HCT116 (cell line): ENCODE results near the gene KIN. TPM values are rescaled to one million over a fixed set of nuclear protein-coding genes. Genes with fewer than 3 reads are reported as not detected.

Experiments used
- ATAC-seq: fragments of 200-7000 bp; cut with Tn5 transposase; 2 replicates; pipeline ENCODE4 v1.9.1; 2020; ENCODE audit warnings: mild to moderate bottlenecking, moderate library complexity
- BruUV-seq: library from RNA; stranded (reverse); fragments of 400-500 nt; replicated peaks from 2 replicates; lab custom pipeline; 2021; lab: Mats Ljungman, UMichigan
- CTCF ChIA-PET: fragments of 300-600 bp; sonication (Branson Sonifier 250); formaldehyde crosslinking; loops from one replicate; lab custom pipeline; 2021; ENCODE audit warnings: antibody characterized with exemption; lab: Charles Lee
- POLR2A ChIA-PET: fragments of 300-600, 350-600 bp; sonication (Branson Sonifier 250); formaldehyde crosslinking; loops from one replicate; lab custom pipeline; 2021; ENCODE audit warnings: antibody characterized with exemption; lab: Charles Lee
- RAD21 ChIA-PET, 2 experiments: fragments of 300-600 bp; sonication (Branson Sonifier 250); formaldehyde crosslinking; loops; one replicate each; lab custom pipeline; 2023; ENCODE audit warnings: low total read pairs in 2 of 2; ENCODE audit not compliant: uncharacterized antibody in 2 of 2, unreplicated experiment in 2 of 2, low non-redundant PET in 1 of 2; lab: Charles Lee
- DNase-seq: peaks from one replicate; pipeline ENCODE4 v3.0.0-alpha.2; 2010; ENCODE audit warnings: low read depth, low spot score
- H2AFZ ChIP-seq: fragments of 200-600 bp; shearing (Covaris generic), sonication (generic); 2 replicates; pipeline ENCODE4 v1.6.1; 2017; ENCODE audit warnings: low read depth, mixed run types, mixed read lengths, antibody characterized with exemption, low read length; ENCODE audit not compliant: poor library complexity, severe bottlenecking
- H3K27ac ChIP-seq: 2 replicates; pipeline ENCODE4 v1.5.1; 2012; ENCODE audit warnings: low read depth, low read length
- H3K27me3 ChIP-seq: fragments of 200-600 bp; sonication (generic); 2 replicates; pipeline ENCODE4 v1.6.1; 2016; ENCODE audit warnings: mixed run types, low read length, mixed read lengths; ENCODE audit not compliant: insufficient read depth
- H3K36me3 ChIP-seq, 2 experiments: fragments of 200-500 bp in 1 of 2; fragments of 200-600 bp in 1 of 2; sonication (Bioruptor generic) in 1 of 2; sonication (generic) in 1 of 2; 2 replicates each; pipeline versions ENCODE4 v1.5.1 to v1.6.1; 2014 to 2016; ENCODE audit warnings: low read length in 2 of 2, inconsistent platforms in 1 of 2, mixed read lengths in 1 of 2, mixed run types in 1 of 2; ENCODE audit not compliant: insufficient read depth in 2 of 2, control insufficient read depth in 1 of 2
- H3K4me1 ChIP-seq, 2 experiments: fragments of 200-600 bp in 1 of 2; sonication (generic) in 1 of 2; 2 replicates each; pipeline versions ENCODE4 v1.5.1 to v1.6.1; 2012 to 2017; ENCODE audit warnings: low read length in 2 of 2, inconsistent platforms in 1 of 2, mild to moderate bottlenecking in 1 of 2, mixed read lengths in 1 of 2, mixed run types in 1 of 2, moderate library complexity in 1 of 2; ENCODE audit not compliant: insufficient read depth in 2 of 2, control insufficient read depth in 1 of 2
- H3K4me2 ChIP-seq: fragments of 200-600 bp; sonication (generic); 2 replicates; pipeline ENCODE4 v1.6.1; 2017; ENCODE audit warnings: mixed run types, low read length, mixed read lengths
- H3K4me3 ChIP-seq, 2 experiments: fragments of 200-600 bp in 1 of 2; sonication (generic) in 1 of 2; replicated peaks in 1 of 2; 2 replicates each; pipeline ENCODE4 v1.5.1; 2011 to 2016; ENCODE audit warnings: low read length in 2 of 2, control low read depth in 1 of 2, low read depth in 1 of 2, mild to moderate bottlenecking in 1 of 2, mixed read lengths in 1 of 2, mixed run types in 1 of 2
- H3K79me2 ChIP-seq: fragments of 200-600 bp; sonication (generic); 2 replicates; pipeline ENCODE4 v1.6.1; 2017; ENCODE audit warnings: mild to moderate bottlenecking, mixed run types, low read length, moderate library complexity, mixed read lengths; ENCODE audit not compliant: insufficient read depth
- H3K9ac ChIP-seq: fragments of 200-600 bp; sonication (generic); 2 replicates; pipeline ENCODE4 v1.6.1; 2016; ENCODE audit warnings: low read length, mixed read lengths
- H3K9me2 ChIP-seq: fragments of 200-600 bp; sonication (generic), shearing (Covaris generic); 2 replicates; pipeline ENCODE4 v1.6.1; 2017; ENCODE audit warnings: mixed run types, mild to moderate bottlenecking, moderate library complexity; ENCODE audit not compliant: insufficient read depth
- H3K9me3 ChIP-seq, 2 experiments: fragments of 200-500 bp in 1 of 2; fragments of 200-600 bp in 1 of 2; sonication (Bioruptor generic) in 1 of 2; sonication (generic) in 1 of 2; 2 replicates each; pipeline ENCODE4 v1.6.1; 2014 to 2017; ENCODE audit warnings: low read length in 2 of 2, mixed read lengths in 2 of 2, inconsistent platforms in 1 of 2, low read depth in 1 of 2, mild to moderate bottlenecking in 1 of 2, mixed run types in 1 of 2, moderate library complexity in 1 of 2; ENCODE audit not compliant: control insufficient read depth in 1 of 2, insufficient read depth in 1 of 2
- H4K20me1 ChIP-seq: fragments of 200-600 bp; sonication (generic), shearing (Covaris generic); 2 replicates; pipeline ENCODE4 v1.6.1; 2017; ENCODE audit warnings: mixed run types, mild to moderate bottlenecking, moderate library complexity; ENCODE audit not compliant: insufficient read depth
- CBX3 ChIP-seq: IDR thresholded peaks from 2 replicates; pipeline ENCODE4 v1.6.1; 2012; ENCODE audit warnings: low read depth
- EGR1 ChIP-seq: IDR thresholded peaks from 2 replicates; pipeline ENCODE4 v1.6.1; 2012; ENCODE audit warnings: low read depth
- ELF1 ChIP-seq: IDR thresholded peaks from 2 replicates; pipeline ENCODE4 v1.6.1; 2012; ENCODE audit warnings: low read depth, borderline replicate concordance
- EZH2phosphoT487 ChIP-seq: fragments of 200-600 bp; IDR thresholded peaks from 2 replicates; pipeline ENCODE4 v1.6.1; 2018; ENCODE audit warnings: antibody characterized with exemption, borderline replicate concordance
- FOSL1 ChIP-seq: IDR thresholded peaks from 2 replicates; pipeline ENCODE4 v1.6.1; 2012; ENCODE audit warnings: low read depth
- POLR2AphosphoS5 ChIP-seq: IDR thresholded peaks from 2 replicates; pipeline ENCODE4 v1.6.1; 2011; ENCODE audit warnings: mild to moderate bottlenecking, low read depth, low read length, moderate library complexity
- RAD21 ChIP-seq: IDR thresholded peaks from 2 replicates; pipeline ENCODE4 v1.6.1; 2012; ENCODE audit warnings: low read depth, mild to moderate bottlenecking
- SIN3A ChIP-seq: IDR thresholded peaks from 2 replicates; pipeline ENCODE4 v1.6.1; 2012; ENCODE audit warnings: low read depth
- TCF7L2 ChIP-seq: IDR thresholded peaks from 2 replicates; pipeline ENCODE4 v1.7.0; 2011; ENCODE audit warnings: borderline replicate concordance, inconsistent platforms; ENCODE audit not compliant: insufficient read depth, insufficient read length; ENCODE audit errors: extremely low read depth
- ZFX ChIP-seq: fragments of 450-650 bp; IDR thresholded peaks from 2 replicates; pipeline ENCODE4 v1.6.1; 2017
- ZNF274 ChIP-seq: fragments of 200-500 bp; sonication (Bioruptor generic); IDR thresholded peaks from 2 replicates; pipeline ENCODE4 v1.6.1; 2014; ENCODE audit warnings: mild to moderate bottlenecking, low read depth, low read length, inconsistent platforms
- intact Hi-C: fragments of 100-400 bp; cut with micrococcal nuclease; formaldehyde crosslinking; loops from 2 replicates; pipeline ENCODE4 v1.10.0; 2022
- total RNA-seq: library from RNA; stranded (reverse); gene quantifications from one replicate; pipeline ENCODE4 v1.2.1, GENCODE V29; 2021; ENCODE audit not compliant: unreplicated experiment
- TF ChIP-seq, protein P1 (sequence below): IDR thresholded peaks from 2 replicates; pipeline ENCODE4 v1.6.1; 2012
- TF ChIP-seq, protein P2 (sequence below): IDR thresholded peaks from 2 replicates; pipeline ENCODE4 v1.6.1; 2011; ENCODE audit warnings: mild to moderate bottlenecking, low read length, moderate library complexity; ENCODE audit not compliant: insufficient replicate concordance; ENCODE audit errors: extremely low read depth
- TF ChIP-seq, protein P3 (sequence below), 3 experiments: fragments of 200-600 bp in 1 of 3; sonication (generic) in 1 of 3; IDR thresholded peaks in 2 of 3; conservative IDR thresholded peaks in 1 of 3; 2 replicates each; pipeline ENCODE4 v1.5.1; 2012 to 2017; ENCODE audit warnings: low read depth in 2 of 3, low read length in 2 of 3, antibody characterized with exemption in 1 of 3, borderline replicate concordance in 1 of 3, control low read depth in 1 of 3, mild to moderate bottlenecking in 1 of 3, mixed read lengths in 1 of 3, mixed run types in 1 of 3, moderate library complexity in 1 of 3; ENCODE audit not compliant: insufficient read depth in 1 of 3

The KIN gene
- total RNA-seq, 1 experiment from 2014 or later = 13.6 TPM

DNA sequence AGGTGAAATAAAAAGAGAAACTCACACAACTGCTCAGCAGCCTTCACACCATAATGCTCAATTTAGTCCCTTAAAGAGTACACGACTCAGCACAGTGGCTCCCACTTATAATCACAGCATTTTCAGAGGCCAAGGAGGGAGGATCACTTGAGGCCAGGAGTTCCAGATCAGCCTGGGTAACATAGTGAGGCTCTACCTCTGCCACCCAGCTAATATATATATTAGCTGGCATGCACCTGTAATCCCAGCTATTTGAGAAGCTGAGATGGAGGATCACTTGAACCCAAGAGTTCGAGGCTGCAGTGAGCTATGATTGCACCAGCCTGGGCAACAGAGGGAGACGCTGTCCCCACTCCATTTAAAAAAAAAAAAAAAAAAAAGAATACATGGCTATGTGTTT, 82.5 kb downstream of the KIN start:
- Histone ChIP-seq H3K4me1 (no peaks in the 10 kb centered on the region), H3K79me2 (no peaks in the 10 kb centered on the region), H3K4me2 (no peak overlapping the region), H3K9me2 (no peaks in the 10 kb centered on the region), H3K27ac (no peak overlapping the region), H3K9me3 (no peaks in the 10 kb centered on the region), H3K9ac (no peak overlapping the region), H4K20me1 (no peaks in the 10 kb centered on the region), H3K4me3 (no peak overlapping the region), H2AFZ (no peak overlapping the region), H3K36me3 (no peaks in the 10 kb centered on the region), H3K27me3 (peaks cover 60% of the 10 kb centered on the region)
- no TSS peak for BruUV-seq
- POLR2A ChIA-PET = no interaction called here
- intact Hi-C loops = no loop called here
- DNase-seq (no peak), ATAC-seq (no peak)
- RAD21 ChIA-PET = no interaction called here
- TF ChIP-seq EGR1 = no peak
- TF ChIP-seq ZNF274 = no peak
- TF ChIP-seq, protein P1, sequence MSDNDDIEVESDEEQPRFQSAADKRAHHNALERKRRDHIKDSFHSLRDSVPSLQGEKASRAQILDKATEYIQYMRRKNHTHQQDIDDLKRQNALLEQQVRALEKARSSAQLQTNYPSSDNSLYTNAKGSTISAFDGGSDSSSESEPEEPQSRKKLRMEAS = no peak
- TF ChIP-seq ELF1 = no peak
- CTCF ChIA-PET = no interaction called here

DNA sequence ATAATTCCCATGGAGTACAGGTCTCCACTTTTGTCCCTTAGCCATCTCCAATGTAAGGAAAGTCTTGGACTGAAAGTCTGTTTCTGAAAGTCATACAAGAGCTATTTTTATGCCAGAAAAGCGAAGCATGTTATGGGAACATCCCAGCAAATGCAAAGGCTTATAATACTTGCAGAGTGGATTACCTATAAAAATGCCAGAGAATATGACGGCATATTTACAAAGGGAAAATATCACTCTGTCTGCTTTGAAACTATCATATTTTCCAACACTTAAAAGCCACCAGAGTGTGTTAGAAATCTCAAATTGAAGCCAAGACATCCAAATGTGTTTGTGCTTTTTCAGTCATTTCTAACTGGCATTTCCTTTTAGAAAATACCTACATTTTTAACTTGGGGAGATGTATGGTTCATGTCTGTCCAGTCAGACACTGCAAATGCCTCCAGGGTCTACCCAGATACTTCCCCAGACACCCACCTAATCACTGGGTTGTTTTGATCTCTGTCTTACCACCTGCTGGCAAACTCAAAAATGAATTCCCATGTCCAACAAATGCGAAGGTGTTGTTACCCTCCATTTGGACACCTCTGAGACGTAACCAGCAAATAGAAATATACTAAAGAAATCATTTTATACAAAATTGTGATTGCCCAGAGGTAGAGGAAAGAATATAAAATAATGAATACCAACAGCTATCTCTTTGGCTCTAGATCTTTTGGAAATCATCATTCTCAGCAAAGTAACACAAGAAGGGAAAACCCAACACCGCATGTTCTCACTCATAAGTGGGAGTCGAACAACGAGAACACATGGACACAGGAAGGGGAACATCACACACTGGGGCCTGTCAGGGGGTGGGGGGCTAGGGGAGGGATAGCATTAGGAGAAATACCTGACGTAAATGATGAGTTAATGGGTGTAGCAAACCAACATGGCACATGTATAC, 83.4 kb downstream of the KIN start:
- no peak for DNase-seq
- no peak overlapping the region for H2AFZ ChIP-seq
- H3K4me1 ChIP-seq = no peaks in the 10 kb centered on the region
- no peaks in the 10 kb centered on the region for H3K79me2 ChIP-seq
- intact Hi-C loops = no loop called here
- H3K36me3 ChIP-seq = no peaks in the 10 kb centered on the region
- no TSS peak for BruUV-seq
- H3K9me2 ChIP-seq = no peaks in the 10 kb centered on the region
- peaks cover 60% of the 10 kb centered on the region for H3K27me3 ChIP-seq
- H3K9me3 ChIP-seq = no peaks in the 10 kb centered on the region
- no peak overlapping the region for H3K9ac ChIP-seq
- POLR2A ChIA-PET = no interaction called here
- no peaks in the 10 kb centered on the region for H4K20me1 ChIP-seq
- RAD21 ChIA-PET = no interaction called here
- no peak for ATAC-seq
- no peak overlapping the region for H3K4me3 ChIP-seq
- H3K4me2 ChIP-seq = no peak overlapping the region
- H3K27ac ChIP-seq = no peak overlapping the region
- TF ChIP-seq FOSL1 (no peak), CBX3 (no peak), ZNF274 (no peak), POLR2AphosphoS5 (no peak), EZH2phosphoT487 (no peak), TCF7L2 (no peak), EGR1 (no peak), SIN3A (no peak), ZFX (no peak), RAD21 (no peak)
- TF ChIP-seq, protein P2, sequence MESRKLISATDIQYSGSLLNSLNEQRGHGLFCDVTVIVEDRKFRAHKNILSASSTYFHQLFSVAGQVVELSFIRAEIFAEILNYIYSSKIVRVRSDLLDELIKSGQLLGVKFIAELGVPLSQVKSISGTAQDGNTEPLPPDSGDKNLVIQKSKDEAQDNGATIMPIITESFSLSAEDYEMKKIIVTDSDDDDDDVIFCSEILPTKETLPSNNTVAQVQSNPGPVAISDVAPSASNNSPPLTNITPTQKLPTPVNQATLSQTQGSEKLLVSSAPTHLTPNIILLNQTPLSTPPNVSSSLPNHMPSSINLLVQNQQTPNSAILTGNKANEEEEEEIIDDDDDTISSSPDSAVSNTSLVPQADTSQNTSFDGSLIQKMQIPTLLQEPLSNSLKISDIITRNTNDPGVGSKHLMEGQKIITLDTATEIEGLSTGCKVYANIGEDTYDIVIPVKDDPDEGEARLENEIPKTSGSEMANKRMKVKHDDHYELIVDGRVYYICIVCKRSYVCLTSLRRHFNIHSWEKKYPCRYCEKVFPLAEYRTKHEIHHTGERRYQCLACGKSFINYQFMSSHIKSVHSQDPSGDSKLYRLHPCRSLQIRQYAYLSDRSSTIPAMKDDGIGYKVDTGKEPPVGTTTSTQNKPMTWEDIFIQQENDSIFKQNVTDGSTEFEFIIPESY = no peak
- TF ChIP-seq, protein P3, sequence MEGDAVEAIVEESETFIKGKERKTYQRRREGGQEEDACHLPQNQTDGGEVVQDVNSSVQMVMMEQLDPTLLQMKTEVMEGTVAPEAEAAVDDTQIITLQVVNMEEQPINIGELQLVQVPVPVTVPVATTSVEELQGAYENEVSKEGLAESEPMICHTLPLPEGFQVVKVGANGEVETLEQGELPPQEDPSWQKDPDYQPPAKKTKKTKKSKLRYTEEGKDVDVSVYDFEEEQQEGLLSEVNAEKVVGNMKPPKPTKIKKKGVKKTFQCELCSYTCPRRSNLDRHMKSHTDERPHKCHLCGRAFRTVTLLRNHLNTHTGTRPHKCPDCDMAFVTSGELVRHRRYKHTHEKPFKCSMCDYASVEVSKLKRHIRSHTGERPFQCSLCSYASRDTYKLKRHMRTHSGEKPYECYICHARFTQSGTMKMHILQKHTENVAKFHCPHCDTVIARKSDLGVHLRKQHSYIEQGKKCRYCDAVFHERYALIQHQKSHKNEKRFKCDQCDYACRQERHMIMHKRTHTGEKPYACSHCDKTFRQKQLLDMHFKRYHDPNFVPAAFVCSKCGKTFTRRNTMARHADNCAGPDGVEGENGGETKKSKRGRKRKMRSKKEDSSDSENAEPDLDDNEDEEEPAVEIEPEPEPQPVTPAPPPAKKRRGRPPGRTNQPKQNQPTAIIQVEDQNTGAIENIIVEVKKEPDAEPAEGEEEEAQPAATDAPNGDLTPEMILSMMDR (IDR thresholded peaks at IDR 0.05 in 2 of 3, conservative IDR thresholded peaks at IDR 0.05 in 1 of 3; ENCODE audit: borderline replicate concordance in 1 of 3, insufficient read depth in 1 of 3, low read depth in 2 of 3, low read length in 2 of 3) = no peak
- TF ChIP-seq, protein P1 = no peak
- CTCF ChIA-PET = interaction anchor here (1.9 kb wide), 1 partner anchor 179 kb away, joined by 5 read pairs; no protein-coding TSS in a partner anchor
